Gastroesophageal sphincter (tissue), 3 donors: Measurements from ENCODE around the gene ZBTB46.

Experiments used
- EP300 ChIP-seq: sonication (generic); formaldehyde crosslinking; IDR thresholded peaks from one replicate; pipeline ENCODE4 v1.6.1; 2017; ENCODE audit warnings: antibody characterized with exemption, mild to moderate bottlenecking
- POLR2A ChIP-seq, 2 donors: fragments of 450-650 bp; IDR thresholded peaks; one replicate each; pipeline ENCODE4 v1.6.1; 2017; ENCODE audit warnings: antibody characterized with exemption in 2 of 2, mild to moderate bottlenecking in 2 of 2, moderate library complexity in 1 of 2
- POLR2AphosphoS5 ChIP-seq: sonication (generic); formaldehyde crosslinking; IDR thresholded peaks from one replicate; pipeline ENCODE4 v1.6.1; 2017; ENCODE audit warnings: antibody characterized with exemption
- TF ChIP-seq, protein P1 (sequence below), 4 experiments: fragments of 200-600 bp in 2 of 4; fragments of 450-650 bp in 2 of 4; sonication (generic) in 1 of 4; IDR thresholded peaks; one replicate each; pipeline ENCODE4 v1.5.1; 2017 to 2019; ENCODE audit warnings: antibody characterized with exemption in 4 of 4, mild to moderate bottlenecking in 2 of 4, moderate library complexity in 2 of 4

DNA sequence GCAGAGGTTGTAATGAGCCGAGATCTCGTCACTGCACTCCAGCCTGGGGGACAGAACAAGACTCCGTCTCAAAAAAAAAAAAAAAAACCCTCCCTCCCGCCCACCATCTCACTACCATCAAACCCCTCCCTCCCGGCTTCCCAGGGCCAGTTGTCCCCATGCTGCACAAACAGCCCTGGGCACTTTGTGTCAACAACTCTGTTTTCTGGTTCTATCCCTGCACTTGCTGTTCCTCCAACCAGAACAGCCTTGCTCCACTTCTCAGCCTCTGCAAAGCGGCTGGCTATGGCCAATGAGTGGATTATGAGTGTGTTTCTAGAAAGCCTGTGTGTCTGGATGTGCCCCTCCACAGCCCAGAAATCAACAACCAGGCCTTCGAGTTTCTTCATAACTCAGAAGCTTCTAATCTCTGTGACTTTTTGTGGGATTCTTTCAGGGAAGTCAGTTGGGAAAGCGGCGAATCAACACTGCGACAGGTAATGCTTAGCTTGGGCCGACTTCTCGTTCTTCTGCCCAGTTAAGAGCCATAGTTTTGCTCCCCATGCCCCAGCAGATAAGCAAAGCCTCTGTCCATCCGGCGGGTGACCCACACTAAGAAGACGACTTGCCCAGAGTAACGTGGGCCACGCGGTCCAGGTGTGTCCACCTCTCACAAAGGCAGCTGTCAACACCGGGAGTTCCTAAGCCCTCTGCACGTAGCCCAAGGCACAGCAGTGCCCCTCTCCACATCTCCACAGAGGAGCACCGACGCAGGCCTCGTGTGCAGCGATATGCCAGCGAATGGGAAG is 5.5 kb downstream of the ZBTB46 start:
- TF ChIP-seq POLR2A (IDR thresholded peaks at IDR 0.05), result no peak
- TF ChIP-seq EP300, result no peak
- no peak for TF ChIP-seq POLR2AphosphoS5
- TF ChIP-seq, protein P1, sequence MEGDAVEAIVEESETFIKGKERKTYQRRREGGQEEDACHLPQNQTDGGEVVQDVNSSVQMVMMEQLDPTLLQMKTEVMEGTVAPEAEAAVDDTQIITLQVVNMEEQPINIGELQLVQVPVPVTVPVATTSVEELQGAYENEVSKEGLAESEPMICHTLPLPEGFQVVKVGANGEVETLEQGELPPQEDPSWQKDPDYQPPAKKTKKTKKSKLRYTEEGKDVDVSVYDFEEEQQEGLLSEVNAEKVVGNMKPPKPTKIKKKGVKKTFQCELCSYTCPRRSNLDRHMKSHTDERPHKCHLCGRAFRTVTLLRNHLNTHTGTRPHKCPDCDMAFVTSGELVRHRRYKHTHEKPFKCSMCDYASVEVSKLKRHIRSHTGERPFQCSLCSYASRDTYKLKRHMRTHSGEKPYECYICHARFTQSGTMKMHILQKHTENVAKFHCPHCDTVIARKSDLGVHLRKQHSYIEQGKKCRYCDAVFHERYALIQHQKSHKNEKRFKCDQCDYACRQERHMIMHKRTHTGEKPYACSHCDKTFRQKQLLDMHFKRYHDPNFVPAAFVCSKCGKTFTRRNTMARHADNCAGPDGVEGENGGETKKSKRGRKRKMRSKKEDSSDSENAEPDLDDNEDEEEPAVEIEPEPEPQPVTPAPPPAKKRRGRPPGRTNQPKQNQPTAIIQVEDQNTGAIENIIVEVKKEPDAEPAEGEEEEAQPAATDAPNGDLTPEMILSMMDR (IDR thresholded peaks at IDR 0.05), result no peak
